Keratinocyte (primary cell): ENCODE data around the gene IFIT3.

ENCODE experiments used
- EZH2 ChIP-seq: IDR thresholded peaks from one replicate; pipeline ENCODE4 v1.6.1; 2012; ENCODE audit warnings: inconsistent platforms, mild to moderate bottlenecking, low read length, moderate library complexity
- TF ChIP-seq, protein P1 (sequence below), 3 experiments: IDR thresholded peaks in 1 of 3; conservative IDR thresholded peaks in 1 of 3; optimal IDR thresholded peaks in 1 of 3; 2 replicates in 2 of 3; 3 replicates in 1 of 3; pipeline versions ENCODE3 to v1.5.1; 2011; ENCODE audit warnings: low read length in 3 of 3, mild to moderate bottlenecking in 3 of 3, moderate library complexity in 2 of 3, control low read depth in 1 of 3, inconsistent platforms in 1 of 3; ENCODE audit not compliant: insufficient read depth in 2 of 3; ENCODE audit errors: extremely low read depth in 1 of 3

DNA sequence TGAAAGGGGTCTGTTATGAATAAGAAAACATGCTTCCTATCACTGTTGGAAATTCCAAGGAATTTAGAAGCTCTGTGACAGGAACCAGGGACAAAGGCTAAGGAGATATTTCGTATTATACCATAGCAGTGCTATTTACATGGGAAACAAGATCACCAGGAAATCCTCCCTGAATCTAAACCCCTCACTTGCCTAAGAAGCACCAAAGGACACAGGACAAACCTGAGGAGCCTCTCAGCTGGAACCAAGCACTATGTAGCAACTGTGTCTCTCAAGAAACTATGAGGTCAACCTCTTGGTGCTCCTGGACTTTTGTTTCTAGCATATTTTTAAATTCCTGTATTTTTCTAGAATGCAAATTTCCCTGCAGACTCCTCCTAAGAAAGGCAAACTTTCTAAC lies 29.3 kb downstream of the IFIT3 start:
- TF ChIP-seq, protein P1, sequence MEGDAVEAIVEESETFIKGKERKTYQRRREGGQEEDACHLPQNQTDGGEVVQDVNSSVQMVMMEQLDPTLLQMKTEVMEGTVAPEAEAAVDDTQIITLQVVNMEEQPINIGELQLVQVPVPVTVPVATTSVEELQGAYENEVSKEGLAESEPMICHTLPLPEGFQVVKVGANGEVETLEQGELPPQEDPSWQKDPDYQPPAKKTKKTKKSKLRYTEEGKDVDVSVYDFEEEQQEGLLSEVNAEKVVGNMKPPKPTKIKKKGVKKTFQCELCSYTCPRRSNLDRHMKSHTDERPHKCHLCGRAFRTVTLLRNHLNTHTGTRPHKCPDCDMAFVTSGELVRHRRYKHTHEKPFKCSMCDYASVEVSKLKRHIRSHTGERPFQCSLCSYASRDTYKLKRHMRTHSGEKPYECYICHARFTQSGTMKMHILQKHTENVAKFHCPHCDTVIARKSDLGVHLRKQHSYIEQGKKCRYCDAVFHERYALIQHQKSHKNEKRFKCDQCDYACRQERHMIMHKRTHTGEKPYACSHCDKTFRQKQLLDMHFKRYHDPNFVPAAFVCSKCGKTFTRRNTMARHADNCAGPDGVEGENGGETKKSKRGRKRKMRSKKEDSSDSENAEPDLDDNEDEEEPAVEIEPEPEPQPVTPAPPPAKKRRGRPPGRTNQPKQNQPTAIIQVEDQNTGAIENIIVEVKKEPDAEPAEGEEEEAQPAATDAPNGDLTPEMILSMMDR (optimal IDR thresholded peaks at IDR 0.05 in 1 of 3, IDR thresholded peaks at IDR 0.05 in 1 of 3, conservative IDR thresholded peaks at IDR 0.05 in 1 of 3; ENCODE audit: extremely low read depth in 1 of 3, insufficient read depth in 2 of 3, low read length in 3 of 3), result no peak
- TF ChIP-seq EZH2, result no peak
